ENCODE results near the gene TMEM238L.

The TMEM238L gene

DNA sequence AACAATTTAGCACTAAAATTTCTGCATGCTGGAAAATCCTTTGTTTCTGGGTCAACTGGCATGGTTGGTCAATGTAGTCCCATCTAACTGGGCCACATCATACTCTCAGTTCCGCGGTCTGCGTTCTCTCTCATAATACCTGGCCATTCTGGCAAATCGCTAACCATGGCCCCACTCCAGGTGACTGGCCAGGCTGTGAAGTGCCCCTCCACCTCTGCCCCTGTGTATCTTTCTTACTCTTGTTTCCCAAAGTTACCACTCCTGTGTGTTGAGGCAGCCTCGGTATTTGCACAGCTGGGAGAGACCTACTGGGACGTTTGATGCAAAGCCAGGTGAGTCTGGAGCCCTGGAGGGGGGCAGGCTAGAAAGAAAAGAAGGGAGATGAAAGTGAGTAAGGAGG, 2.0 kb upstream of the TMEM238L start:
- no peak overlapping the region for H3K4me3 ChIP-seq (IDR thresholded peaks at IDR 0.05; ENCODE audit: insufficient read depth, low read depth, low read length)
- no peak overlapping the region for H2AFZ ChIP-seq (ENCODE audit: low read depth)
- H3K9ac ChIP-seq, result no peak overlapping the region
- TF ChIP-seq, protein P1, sequence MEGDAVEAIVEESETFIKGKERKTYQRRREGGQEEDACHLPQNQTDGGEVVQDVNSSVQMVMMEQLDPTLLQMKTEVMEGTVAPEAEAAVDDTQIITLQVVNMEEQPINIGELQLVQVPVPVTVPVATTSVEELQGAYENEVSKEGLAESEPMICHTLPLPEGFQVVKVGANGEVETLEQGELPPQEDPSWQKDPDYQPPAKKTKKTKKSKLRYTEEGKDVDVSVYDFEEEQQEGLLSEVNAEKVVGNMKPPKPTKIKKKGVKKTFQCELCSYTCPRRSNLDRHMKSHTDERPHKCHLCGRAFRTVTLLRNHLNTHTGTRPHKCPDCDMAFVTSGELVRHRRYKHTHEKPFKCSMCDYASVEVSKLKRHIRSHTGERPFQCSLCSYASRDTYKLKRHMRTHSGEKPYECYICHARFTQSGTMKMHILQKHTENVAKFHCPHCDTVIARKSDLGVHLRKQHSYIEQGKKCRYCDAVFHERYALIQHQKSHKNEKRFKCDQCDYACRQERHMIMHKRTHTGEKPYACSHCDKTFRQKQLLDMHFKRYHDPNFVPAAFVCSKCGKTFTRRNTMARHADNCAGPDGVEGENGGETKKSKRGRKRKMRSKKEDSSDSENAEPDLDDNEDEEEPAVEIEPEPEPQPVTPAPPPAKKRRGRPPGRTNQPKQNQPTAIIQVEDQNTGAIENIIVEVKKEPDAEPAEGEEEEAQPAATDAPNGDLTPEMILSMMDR (conservative IDR thresholded peaks at IDR 0.05; ENCODE audit: low read depth, low read length), result no peak
- H3K4me2 ChIP-seq, result no peak overlapping the region
- H4K20me1 ChIP-seq (ENCODE audit: insufficient read depth), result no peaks in the 10 kb centered on the region
- H3K4me1 ChIP-seq (ENCODE audit: low read depth, poor library complexity, severe bottlenecking), result no peaks in the 10 kb centered on the region
- no peaks in the 10 kb centered on the region for H3K27me3 ChIP-seq (ENCODE audit: insufficient read depth, low read depth)
- no peaks in the 10 kb centered on the region for H3K36me3 ChIP-seq (ENCODE audit: insufficient read depth)
- no peak overlapping the region for H3K27ac ChIP-seq
- H3K79me2 ChIP-seq (ENCODE audit: insufficient read depth, low read depth), result no peaks in the 10 kb centered on the region

DNA sequence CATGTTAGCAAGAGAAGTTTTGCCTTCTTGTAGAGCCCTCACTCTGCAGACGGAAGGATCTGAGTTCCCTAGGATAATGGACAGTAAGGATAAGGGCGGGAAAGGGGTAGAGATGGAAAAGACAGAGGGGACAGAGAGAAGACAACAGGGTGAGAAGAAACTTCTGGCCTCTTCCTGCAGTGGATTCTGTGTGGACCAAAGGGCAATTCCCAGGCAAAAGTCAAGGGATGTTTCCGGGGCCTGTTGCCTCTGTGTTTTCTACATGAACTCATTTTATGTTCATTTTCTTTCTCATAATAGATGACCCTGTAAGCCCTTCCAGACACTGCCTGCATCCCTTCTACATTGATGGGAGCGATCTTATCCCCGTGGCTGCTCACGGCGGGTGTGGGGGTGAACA, 647 bp upstream of the TMEM238L start:
- no peak overlapping the region for H2AFZ ChIP-seq (ENCODE audit: low read depth)
- no peak overlapping the region for H3K4me2 ChIP-seq
- H4K20me1 ChIP-seq (ENCODE audit: insufficient read depth), result no peaks in the 10 kb centered on the region
- TF ChIP-seq, protein P1 (conservative IDR thresholded peaks at IDR 0.05; ENCODE audit: low read depth, low read length), result no peak
- H3K27me3 ChIP-seq (ENCODE audit: insufficient read depth, low read depth), result no peaks in the 10 kb centered on the region
- H3K4me1 ChIP-seq (ENCODE audit: low read depth, poor library complexity, severe bottlenecking), result no peaks in the 10 kb centered on the region
- no peak overlapping the region for H3K27ac ChIP-seq
- H3K36me3 ChIP-seq (ENCODE audit: insufficient read depth), result no peaks in the 10 kb centered on the region
- H3K4me3 ChIP-seq (IDR thresholded peaks at IDR 0.05; ENCODE audit: insufficient read depth, low read depth, low read length), result no peak overlapping the region
- no peak overlapping the region for H3K9ac ChIP-seq
- H3K79me2 ChIP-seq (ENCODE audit: insufficient read depth, low read depth), result no peaks in the 10 kb centered on the region

DNA sequence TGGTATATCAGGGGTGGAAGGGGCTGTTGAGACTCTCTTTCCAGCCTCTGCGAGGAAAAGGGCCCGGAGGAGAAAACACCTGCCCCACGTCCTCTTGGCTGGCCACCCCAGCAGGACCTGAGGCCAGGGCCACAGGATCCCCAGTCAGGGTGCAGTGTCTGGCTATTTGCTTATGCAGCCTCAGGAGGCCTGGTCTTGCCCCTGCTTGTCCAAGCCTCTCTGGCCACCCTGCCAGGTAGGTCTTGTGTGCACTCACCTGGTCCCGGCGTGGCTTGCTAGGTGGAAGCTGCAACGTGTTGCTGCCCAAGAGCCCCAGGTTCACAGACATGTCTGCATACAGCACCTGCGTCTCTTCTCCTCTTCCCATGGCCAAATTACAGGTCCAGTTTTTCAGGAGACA, 549 bp downstream of the TMEM238L start:
- Histone ChIP-seq H3K27ac (no peak overlapping the region), H3K27me3 (ENCODE audit: insufficient read depth, low read depth) (no peaks in the 10 kb centered on the region), H4K20me1 (ENCODE audit: insufficient read depth) (no peaks in the 10 kb centered on the region)

DNA sequence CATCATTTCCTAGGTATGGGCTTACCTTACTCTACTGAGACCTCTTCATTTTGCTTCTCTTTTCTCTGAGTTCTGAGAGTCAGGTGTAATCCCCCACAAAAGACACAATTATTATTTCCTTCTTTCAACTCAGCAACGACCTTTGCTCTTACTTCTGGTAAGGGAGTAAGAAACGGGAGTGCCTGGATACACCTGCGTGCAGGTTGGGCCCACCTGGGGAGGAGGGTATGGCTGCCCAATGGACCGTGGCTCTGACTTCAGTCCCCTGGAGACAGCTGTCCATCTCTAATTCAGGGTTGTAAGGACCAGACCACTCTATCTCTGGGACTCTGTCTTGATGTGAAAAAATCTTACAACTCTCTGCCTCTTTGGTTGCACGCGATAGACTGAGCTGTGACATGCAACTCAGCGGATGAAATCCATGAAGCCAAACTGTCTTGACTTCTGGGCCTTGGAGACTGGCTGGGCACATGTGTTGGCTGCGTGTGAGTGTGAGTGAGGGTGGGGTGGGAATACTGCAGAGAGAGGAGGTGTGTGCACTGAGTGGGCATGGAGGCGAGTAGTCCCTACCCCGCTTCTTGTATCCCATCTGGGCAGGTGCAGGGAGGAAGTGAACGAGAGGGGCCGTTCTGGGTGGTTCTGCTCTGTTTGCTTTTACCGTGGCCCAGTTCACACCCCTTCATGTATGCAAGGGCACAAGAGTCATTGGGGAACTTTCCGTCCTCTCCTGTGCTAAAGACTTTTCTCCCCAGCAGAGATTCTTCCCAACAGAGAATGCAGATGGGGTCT, 1.2 kb downstream of the TMEM238L start:
- TF ChIP-seq, protein P1 (conservative IDR thresholded peaks at IDR 0.05; ENCODE audit: low read depth, low read length), result no peak
- Histone ChIP-seq H3K9ac (no peak overlapping the region), H3K27me3 (ENCODE audit: insufficient read depth, low read depth) (no peaks in the 10 kb centered on the region), H3K4me3 (IDR thresholded peaks at IDR 0.05; ENCODE audit: insufficient read depth, low read depth, low read length) (no peak overlapping the region), H3K4me2 (no peak overlapping the region), H3K4me1 (ENCODE audit: low read depth, poor library complexity, severe bottlenecking) (no peaks in the 10 kb centered on the region), H3K36me3 (ENCODE audit: insufficient read depth) (no peaks in the 10 kb centered on the region), H2AFZ (ENCODE audit: low read depth) (no peak overlapping the region), H4K20me1 (ENCODE audit: insufficient read depth) (no peaks in the 10 kb centered on the region), H3K27ac (no peak overlapping the region), H3K79me2 (ENCODE audit: insufficient read depth, low read depth) (no peaks in the 10 kb centered on the region)

More for the DNA sequence above, 549 bp downstream of the TMEM238L start:
- Histone ChIP-seq H3K4me2 (no peak overlapping the region), H3K36me3 (ENCODE audit: insufficient read depth) (no peaks in the 10 kb centered on the region), H3K4me1 (ENCODE audit: low read depth, poor library complexity, severe bottlenecking) (no peaks in the 10 kb centered on the region), H3K4me3 (IDR thresholded peaks at IDR 0.05; ENCODE audit: insufficient read depth, low read depth, low read length) (no peak overlapping the region), H3K79me2 (ENCODE audit: insufficient read depth, low read depth) (no peaks in the 10 kb centered on the region), H2AFZ (ENCODE audit: low read depth) (no peak overlapping the region), H3K9ac (no peak overlapping the region)
- TF ChIP-seq, protein P1 (conservative IDR thresholded peaks at IDR 0.05; ENCODE audit: low read depth, low read length), result no peak
